RKO (cell line): ENCODE results near the gene MAPKAPK2.

Experiments used
- DNase-seq: peaks from one replicate; pipeline ENCODE4 v3.0.0-alpha.2; 2016; ENCODE audit warnings: low spot score

MAPKAPK2 gene

GRCh38 chr1:206703661-206704060 lies 19.0 kb downstream of the MAPKAPK2 start:
- no peak for DNase-seq

DNA sequence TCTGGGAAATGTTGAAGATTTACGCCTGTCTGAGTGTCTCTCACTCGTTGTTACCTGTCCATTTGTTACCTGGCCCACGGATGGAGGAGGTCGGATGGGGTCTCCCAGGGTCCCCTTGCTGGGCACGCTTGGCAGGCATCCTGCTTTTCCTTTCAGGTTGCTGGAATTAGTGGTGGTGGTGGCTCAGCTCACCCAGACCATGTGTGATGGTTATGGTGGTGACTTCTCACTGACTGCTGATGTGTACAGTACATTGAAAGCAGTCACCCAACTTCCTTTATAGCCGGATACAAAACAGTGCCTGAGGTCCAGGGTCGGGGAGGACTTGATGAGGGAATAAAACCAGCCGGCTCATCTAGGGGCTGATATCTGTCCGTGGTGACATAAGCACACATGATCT lies 19.5 kb downstream of the MAPKAPK2 start:
- no peak for DNase-seq

GRCh38 chr1:206705191-206705590 lies 20.5 kb downstream of the MAPKAPK2 start:
- no peak for DNase-seq

DNA sequence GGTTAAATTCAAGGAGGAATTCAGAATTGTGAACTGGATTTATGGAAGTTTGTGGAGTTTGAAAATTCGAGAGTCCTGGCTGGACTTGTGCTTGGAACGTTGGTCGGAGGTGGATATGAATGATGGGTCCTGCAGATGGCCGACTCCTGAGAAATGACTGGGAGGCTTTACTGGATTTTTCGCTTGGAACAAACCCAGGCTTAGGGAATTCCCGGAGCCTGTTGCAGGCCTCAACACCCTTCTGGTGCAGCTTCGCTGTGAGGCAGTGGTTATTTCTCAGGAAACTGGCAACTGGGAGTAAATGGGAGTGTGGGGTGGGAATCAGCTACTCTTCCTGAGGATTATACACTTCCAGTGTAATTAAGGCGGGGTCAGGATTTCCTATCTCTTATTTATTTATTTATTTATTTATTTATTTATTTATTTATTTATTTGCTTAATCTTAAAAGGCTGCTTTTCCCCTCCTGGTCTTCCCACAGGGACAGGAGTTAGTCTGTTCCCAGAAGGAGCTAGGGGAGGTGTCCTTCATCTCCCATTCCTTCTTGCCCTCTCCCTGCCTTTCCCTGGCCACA lies 21.1 kb downstream of the MAPKAPK2 start:
- no peak for DNase-seq

DNA sequence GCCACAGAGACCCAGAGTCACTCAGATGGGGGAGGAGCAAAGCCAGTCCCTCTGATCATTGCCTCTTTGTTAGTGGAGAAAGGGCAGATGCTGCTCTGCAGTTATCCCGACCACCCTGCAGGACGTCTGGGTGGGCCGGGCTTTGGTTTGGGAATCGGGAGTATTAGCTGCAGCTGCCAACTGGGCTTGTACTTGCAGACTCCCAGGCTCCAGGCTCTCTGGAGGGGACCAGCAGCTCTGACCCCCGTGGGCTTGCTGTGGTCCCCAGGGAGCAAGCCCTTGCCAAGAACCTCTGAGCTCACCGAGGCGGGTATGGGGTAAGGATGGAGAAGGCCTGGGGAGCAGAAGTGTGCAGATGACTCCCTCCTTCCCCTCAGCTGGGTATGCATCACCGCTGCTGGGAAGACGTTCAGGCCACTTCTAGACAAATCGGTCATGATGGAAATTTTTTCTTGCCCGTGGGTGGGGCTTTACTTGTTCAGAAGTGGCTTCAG lies 21.6 kb downstream of the MAPKAPK2 start:
- DNase-seq = no peak

- no peak for DNase-seq
Observed at GRCh38 chr1:206706806-206707366, 22.2 kb downstream of the MAPKAPK2 start.

GRCh38 chr1:206708058-206708457 lies 23.4 kb downstream of the MAPKAPK2 start:
- no peak for DNase-seq

DNA sequence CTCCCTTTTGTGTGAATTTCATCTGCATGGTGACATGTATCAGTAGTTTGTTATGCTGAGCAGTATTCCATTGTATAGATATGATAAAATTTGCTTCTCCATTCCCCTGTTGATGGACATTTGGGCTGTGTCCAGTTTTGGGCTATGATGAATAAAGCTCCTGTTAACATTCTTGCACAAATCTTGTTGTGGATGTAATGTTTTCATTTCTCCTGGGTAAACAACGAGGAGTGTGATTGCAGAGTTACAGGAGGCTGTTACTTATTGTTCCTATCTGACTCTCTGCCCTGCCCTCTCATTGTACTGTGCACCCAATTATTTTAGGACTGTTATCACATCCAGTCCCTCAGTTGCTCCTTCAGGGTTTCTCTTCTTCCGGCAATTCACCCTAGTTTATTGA lies 24.2 kb downstream of the MAPKAPK2 start:
- no peak for DNase-seq

GRCh38 chr1:206709322-206709721 lies 24.6 kb downstream of the MAPKAPK2 start:
- no peak for DNase-seq

DNA sequence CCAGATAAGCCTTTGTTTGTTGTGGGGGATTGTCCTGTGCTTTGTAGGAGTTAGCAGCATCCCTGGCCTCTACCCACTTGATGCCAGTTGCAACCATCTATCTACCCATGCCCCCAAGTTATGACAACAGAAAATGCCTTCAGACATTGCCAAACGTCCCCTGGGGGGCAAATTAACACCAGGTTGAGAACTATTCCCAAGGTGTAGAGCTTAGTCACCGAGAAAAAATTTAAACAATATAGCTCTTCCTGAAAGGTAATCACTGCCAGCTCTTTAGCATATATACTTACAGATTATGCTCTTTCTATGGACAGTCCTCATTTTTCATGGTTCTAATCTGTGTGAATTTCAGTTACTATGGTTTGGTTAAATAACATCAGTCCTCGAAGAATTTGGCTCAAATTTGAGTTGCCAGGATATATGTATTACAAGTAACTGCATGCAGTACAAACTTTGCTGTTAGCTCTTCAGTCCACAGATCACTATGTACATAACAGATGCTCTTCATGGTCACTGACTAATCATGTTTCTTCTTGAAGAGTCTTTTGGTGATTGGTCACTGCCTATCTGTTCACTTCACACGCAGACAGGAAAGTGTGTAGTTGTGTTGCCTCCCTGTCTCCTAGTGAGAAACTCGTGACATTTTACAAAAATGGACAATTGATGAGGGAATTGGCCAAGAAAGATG lies 25.2 kb downstream of the MAPKAPK2 start:
- DNase-seq = no peak

DNA sequence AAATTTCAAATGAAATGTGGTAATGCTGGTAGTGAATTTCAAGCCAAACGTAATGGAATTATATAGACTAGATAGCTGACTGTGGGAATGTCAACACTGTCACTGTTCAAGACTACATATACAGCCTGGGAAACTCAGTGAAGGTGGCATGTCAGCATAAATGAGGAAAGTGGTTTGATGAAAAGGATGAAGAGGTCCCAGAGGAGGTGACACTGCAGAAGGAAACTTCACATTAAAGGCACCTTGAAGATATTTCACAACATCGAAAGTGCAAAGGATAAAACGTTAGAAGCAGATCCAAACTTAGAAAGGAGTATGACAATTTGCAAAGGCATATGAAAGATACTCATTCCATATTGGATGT lies 25.7 kb downstream of the MAPKAPK2 start:
- no peak for DNase-seq

- DNase-seq = no peak
Observed at GRCh38 chr1:206713070-206713469, 28.4 kb downstream of the MAPKAPK2 start.

DNA sequence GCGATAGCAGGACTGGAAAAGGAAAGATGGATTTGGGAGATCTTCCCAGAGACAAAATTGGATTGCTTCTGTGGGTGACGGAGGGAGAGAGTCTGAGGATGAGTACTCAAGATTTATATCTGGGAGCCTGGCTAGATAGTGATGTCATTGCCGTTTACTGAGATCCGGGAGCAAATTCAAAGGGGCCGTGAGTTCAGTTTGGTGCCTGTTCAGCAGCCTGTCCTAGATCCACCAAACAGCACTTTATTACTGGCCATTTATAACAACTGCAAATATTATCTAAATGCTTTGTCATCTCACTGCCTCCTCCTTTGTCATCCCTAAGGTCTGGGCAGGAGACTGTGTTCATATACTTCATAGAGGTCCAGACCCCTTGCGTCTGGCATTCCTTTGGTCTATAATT lies 29.2 kb downstream of the MAPKAPK2 start:
- no peak for DNase-seq

GRCh38 chr1:206714331-206715058 lies 29.8 kb downstream of the MAPKAPK2 start:
- no peak for DNase-seq

DNA sequence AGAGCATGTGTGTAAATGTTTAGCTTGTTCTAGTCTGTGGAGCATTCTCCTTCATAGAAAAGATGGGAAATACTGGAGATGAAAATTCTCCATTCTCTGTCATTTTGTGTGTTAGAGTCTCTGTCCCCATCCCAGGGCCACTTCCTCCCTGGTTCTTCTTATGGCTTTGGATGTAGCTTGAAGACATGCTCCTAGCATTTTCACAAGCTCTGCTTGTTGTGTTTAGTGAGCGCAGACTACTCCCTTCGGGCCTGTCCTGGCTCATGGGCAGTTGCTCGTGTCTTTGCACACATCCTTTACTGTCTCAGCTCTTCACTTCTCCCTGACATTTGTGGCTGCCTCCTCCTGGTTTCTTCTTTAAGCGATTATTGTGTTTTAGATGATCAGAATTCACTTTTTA lies 30.4 kb downstream of the MAPKAPK2 start:
- no peak for DNase-seq

DNA sequence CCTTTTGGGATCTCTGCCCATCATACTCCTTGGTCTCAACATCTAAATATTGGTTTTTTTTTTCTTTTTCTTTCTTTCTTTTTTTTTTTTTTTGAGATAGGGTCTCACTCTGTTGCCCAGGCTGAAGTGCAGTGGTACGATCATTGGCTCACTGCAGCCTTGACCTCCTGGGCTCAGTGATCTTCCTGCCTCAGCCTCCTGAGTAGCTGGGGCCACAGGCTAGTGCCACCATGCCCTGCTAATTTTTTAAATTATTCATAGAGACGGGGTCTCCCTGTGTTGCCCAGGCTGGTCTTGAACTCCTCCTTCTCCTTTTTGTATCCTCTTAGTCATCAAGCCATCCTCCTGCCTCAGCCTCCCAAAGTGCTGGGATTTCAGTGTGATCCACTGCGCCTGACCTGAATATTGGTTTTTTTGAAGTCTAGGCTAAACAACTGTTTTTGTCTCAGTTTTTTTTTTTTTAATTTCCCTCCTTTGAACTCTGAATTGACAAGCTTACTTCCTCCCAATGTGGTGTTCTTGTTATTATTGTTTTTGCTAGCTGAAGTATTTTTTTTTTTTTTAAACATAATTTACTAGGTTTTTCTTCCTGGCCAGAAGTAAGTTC lies 30.9 kb downstream of the MAPKAPK2 start:
- no peak for DNase-seq

DNA sequence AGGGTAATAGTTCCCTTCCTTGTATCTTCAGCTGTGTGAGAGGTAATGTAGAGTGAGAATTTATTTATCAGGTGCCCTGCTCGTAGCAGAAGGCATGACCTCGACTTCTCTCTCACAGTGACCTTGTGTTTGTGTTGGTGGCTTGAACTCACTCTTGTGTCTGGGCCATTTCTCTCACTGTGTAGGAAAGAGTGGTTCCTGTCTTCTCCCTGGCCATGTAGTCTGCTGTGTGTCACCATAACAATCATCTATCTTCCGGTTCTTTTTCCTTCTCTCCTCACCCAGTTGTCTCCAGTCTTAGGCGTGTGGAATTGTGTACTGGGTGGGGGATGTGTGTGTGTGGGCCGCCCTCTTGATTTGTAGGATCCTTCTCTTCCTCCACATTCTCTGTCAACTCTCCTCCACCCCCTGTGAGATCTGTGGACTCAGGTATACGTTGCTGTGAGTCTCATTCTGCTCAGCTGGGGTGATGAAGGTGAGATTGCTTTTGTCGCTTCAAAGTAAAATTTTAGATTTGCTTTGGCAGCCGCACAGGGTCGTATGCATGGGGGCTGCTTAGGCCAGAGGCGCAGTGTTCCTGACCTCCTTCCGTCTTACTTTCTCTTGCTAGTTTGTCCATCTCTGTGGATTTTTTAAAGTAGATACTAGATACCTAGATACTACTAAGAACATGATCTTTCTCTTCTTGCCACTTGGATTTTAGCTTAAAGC lies 31.6 kb downstream of the MAPKAPK2 start:
- DNase-seq = no peak

GRCh38 chr1:206716870-206717673 lies 32.4 kb downstream of the MAPKAPK2 start:
- no peak for DNase-seq

DNA sequence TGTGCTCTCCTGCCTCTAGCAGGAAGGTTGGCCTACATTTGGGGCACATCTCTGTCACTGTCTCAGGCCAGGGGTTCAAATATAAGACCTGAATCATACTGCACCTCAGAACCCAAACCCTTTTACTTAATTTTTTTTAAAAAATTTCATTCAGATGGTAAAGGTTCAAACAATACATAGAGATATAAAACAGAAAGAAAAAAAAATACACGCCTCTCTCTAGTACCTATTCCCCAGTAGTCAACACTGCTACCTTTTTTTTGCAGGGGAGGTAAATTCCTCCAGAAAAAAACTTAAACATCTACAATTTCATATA lies 32.9 kb downstream of the MAPKAPK2 start:
- no peak for DNase-seq

DNA sequence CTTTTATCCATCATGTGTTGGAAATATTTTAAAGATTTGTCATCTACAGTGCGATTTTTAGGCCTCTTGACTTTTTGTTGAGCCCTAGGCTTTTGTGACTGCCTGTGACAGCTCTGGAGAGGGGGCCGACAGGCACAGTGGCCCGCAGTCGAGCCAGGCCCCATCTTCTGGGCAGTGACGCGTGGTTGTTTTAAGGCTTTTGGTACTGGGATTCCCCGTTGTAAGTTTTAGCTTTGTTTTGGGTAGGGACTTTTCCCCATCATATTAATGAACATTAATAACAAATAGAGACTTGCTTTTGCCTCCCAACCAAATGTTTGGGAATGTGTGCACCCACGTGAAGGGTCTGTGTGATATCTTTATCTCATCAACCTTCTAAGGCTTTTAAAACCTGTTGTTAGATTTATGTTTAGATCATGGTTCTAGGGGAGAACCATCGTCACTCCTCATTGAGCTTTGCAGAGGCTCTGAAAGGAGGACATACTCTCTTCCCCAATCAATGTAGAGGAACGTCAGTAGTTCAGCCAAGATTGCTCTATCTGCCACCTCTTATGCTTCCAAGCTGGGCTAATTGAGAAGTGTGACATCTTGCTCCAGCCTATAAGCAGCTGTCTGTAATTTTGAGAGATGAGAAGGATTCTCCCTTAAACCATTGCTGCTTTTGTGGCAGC lies 34.6 kb downstream of the MAPKAPK2 start:
- DNase-seq = no peak

- DNase-seq = no peak
Observed at GRCh38 chr1:206721454-206721853, 36.7 kb downstream of the MAPKAPK2 start.
